OCI-LY1 (cell line): ENCODE data around the gene CD3D.

Source experiments
- H2AFZ ChIP-seq: fragments of 200-600 bp; sonication (generic), shearing (Covaris generic); 2 replicates; pipeline ENCODE4 v1.6.0; 2014; ENCODE audit warnings: antibody characterized with exemption, mild to moderate bottlenecking, low read length
- H3F3A ChIP-seq: fragments of 200-600 bp; sonication (generic), shearing (Covaris generic); 2 replicates; pipeline ENCODE4 v1.6.0; 2014; ENCODE audit warnings: mild to moderate bottlenecking, antibody characterized with exemption, low read length, moderate library complexity; ENCODE audit not compliant: insufficient read depth
- H3K27ac ChIP-seq: fragments of 200-600 bp; sonication (generic); 2 replicates; pipeline ENCODE4 v1.5.1; 2014; ENCODE audit warnings: low read length, mixed run types, mild to moderate bottlenecking, low read depth; ENCODE audit not compliant: poor library complexity, severe bottlenecking
- H3K27me3 ChIP-seq: fragments of 200-600 bp; sonication (generic); 2 replicates; pipeline ENCODE4 v1.6.0; 2014; ENCODE audit warnings: antibody characterized with exemption, mild to moderate bottlenecking, low read length, moderate library complexity; ENCODE audit not compliant: insufficient read depth
- H3K36me3 ChIP-seq: fragments of 200-600 bp; sonication (generic); 2 replicates; pipeline ENCODE4 v1.6.1; 2014; ENCODE audit warnings: mild to moderate bottlenecking, antibody characterized with exemption, low read length, moderate library complexity, mixed read lengths; ENCODE audit not compliant: insufficient read depth
- H3K4me1 ChIP-seq: fragments of 200-600 bp; sonication (generic); 2 replicates; pipeline ENCODE4 v1.5.1; 2014; ENCODE audit warnings: mild to moderate bottlenecking, low read length, moderate library complexity; ENCODE audit not compliant: insufficient read depth, severe bottlenecking
- H3K4me2 ChIP-seq: fragments of 200-600 bp; sonication (generic), shearing (Covaris generic); 2 replicates; pipeline ENCODE4 v1.6.1; 2014; ENCODE audit warnings: low read length
- H3K4me3 ChIP-seq: fragments of 200-600 bp; sonication (generic); 2 replicates; pipeline ENCODE4 v1.5.1; 2014; ENCODE audit warnings: low read length, low read depth, mild to moderate bottlenecking, mixed read lengths; ENCODE audit not compliant: poor library complexity, severe bottlenecking
- H3K79me2 ChIP-seq: fragments of 200-600 bp; shearing (Covaris generic); 2 replicates; pipeline ENCODE4 v1.6.1; 2016; ENCODE audit warnings: mixed run types, low read length, mixed read lengths; ENCODE audit not compliant: insufficient read depth
- H3K9ac ChIP-seq: fragments of 200-600 bp; sonication (generic), shearing (Covaris generic); 2 replicates; pipeline ENCODE4 v1.6.1; 2014; ENCODE audit warnings: mild to moderate bottlenecking, low read length, mixed read lengths
- H3K9me2 ChIP-seq: fragments of 200-600 bp; sonication (generic), shearing (Covaris generic); 2 replicates; pipeline ENCODE4 v1.6.1; 2014; ENCODE audit warnings: low read depth, mild to moderate bottlenecking, low read length, mixed read lengths
- H3K9me3 ChIP-seq: fragments of 200-600 bp; shearing (Covaris generic); 2 replicates; pipeline ENCODE4 v1.6.1; 2014; ENCODE audit warnings: low read length, mixed read lengths
- H4K20me1 ChIP-seq: fragments of 200-600 bp; sonication (generic), shearing (Covaris generic); 2 replicates; pipeline ENCODE4 v1.6.0; 2016; ENCODE audit warnings: mild to moderate bottlenecking, low read length; ENCODE audit not compliant: insufficient read depth
- CTCF ChIP-seq: fragments of 200-600 bp; sonication (generic), shearing (Covaris generic); IDR thresholded peaks from 2 replicates; pipeline ENCODE4 v1.5.1; 2017; ENCODE audit warnings: mild to moderate bottlenecking, antibody characterized with exemption, low read length, moderate library complexity, mixed read lengths
- EZH2 ChIP-seq: fragments of 200-600 bp; sonication (generic), shearing (Covaris generic); IDR thresholded peaks from 2 replicates; pipeline ENCODE4 v1.8.0; 2017; ENCODE audit warnings: borderline replicate concordance, mixed run types, mild to moderate bottlenecking, antibody characterized with exemption, low read length, moderate library complexity, mixed read lengths

Gene CD3D

DNA sequence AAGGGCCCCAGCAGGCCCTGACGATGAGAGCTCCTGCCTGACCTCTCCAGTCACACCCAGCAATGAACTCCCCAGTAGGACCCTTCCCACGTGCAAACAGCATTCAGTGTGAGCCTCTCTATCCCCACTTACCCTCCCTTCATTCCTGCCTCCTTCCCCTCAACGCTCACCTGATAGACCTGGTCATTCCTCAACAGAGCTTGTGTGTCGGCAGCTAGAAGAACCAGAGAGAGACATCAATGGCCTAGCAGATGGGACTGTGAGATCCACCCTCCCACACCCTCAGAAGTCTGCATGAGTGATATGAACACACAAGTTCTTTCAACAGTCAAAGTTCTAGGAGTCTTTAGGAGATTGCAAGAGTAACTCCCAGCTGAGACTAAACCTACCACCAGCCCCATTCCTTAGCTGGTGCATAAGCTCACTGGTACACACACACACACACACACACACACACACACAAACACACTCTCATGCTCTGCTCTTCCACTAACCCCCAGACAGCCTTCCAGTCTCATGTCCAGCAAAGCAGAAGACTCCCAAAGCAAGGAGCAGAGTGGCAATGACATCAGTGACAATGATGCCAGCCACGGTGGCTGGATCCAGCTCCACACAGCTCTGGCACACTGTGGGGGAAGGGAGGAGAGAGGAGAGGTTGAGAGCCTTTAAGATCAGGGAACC lies 3.1 kb downstream of the CD3D start:
- no peaks in the 10 kb centered on the region for H3K9me3 ChIP-seq
- no peaks in the 10 kb centered on the region for H3K79me2 ChIP-seq
- peak overlapping the region; percentile 44; the same call in 1 of the 2 replicates for H3K9ac ChIP-seq
- H3F3A ChIP-seq: no peaks in the 10 kb centered on the region
- TF ChIP-seq EZH2: no peak
- TF ChIP-seq CTCF: no peak
- no peaks in the 10 kb centered on the region for H3K36me3 ChIP-seq
- no peaks in the 10 kb centered on the region for H3K9me2 ChIP-seq
- H3K27me3 ChIP-seq: no peaks in the 10 kb centered on the region
- peak overlapping the region; percentile 73 for H3K27ac ChIP-seq
- no peak overlapping the region for H2AFZ ChIP-seq
- H4K20me1 ChIP-seq: no peaks in the 10 kb centered on the region
- peak overlapping the region; percentile 39 for H3K4me3 ChIP-seq
- peak overlapping the region; percentile 57 for H3K4me2 ChIP-seq
- H3K4me1 ChIP-seq: peaks cover 61% of the 10 kb centered on the region

- Histone ChIP-seq H3K4me1 (peaks cover 53% of the 10 kb centered on the region), H3K9ac (peak overlapping the region; percentile 44; the same call in 1 of the 2 replicates), H3K9me2 (no peaks in the 10 kb centered on the region), H2AFZ (no peak overlapping the region), H3K4me3 (peak overlapping the region; percentile 39), H4K20me1 (no peaks in the 10 kb centered on the region), H3K4me2 (peak overlapping the region; percentile 57), H3K79me2 (no peaks in the 10 kb centered on the region), H3K27me3 (no peaks in the 10 kb centered on the region), H3K9me3 (no peaks in the 10 kb centered on the region), H3F3A (no peaks in the 10 kb centered on the region), H3K36me3 (no peaks in the 10 kb centered on the region), H3K27ac (peak overlapping the region; percentile 73)
- TF ChIP-seq CTCF: no peak
- no peak for TF ChIP-seq EZH2
Observed at GRCh38 chr11:118338637-118339061, 3.9 kb downstream of the CD3D start.

GRCh38 chr11:118334745-118335144 lies 7.8 kb downstream of the CD3D start:
- Histone ChIP-seq H3K27me3 (no peaks in the 10 kb centered on the region), H3K36me3 (no peaks in the 10 kb centered on the region), H3K4me1 (peaks cover 17% of the 10 kb centered on the region), H3K4me3 (no peak overlapping the region), H3K27ac (no peak overlapping the region), H3K4me2 (no peak overlapping the region), H3F3A (no peaks in the 10 kb centered on the region), H2AFZ (no peak overlapping the region), H3K9ac (no peak overlapping the region), H3K9me2 (no peaks in the 10 kb centered on the region), H3K9me3 (no peaks in the 10 kb centered on the region), H3K79me2 (no peaks in the 10 kb centered on the region), H4K20me1 (no peaks in the 10 kb centered on the region)
- TF ChIP-seq CTCF: no peak
- TF ChIP-seq EZH2: no peak
